UCSD-AML1 (cell line): ENCODE data around the gene SELPLG.

Experiments used
- DNase-seq: peaks from one replicate; lab custom pipeline; 2025; ENCODE audit not compliant: unreplicated experiment; lab: John Stamatoyannopoulos, UW

The SELPLG gene

DNA sequence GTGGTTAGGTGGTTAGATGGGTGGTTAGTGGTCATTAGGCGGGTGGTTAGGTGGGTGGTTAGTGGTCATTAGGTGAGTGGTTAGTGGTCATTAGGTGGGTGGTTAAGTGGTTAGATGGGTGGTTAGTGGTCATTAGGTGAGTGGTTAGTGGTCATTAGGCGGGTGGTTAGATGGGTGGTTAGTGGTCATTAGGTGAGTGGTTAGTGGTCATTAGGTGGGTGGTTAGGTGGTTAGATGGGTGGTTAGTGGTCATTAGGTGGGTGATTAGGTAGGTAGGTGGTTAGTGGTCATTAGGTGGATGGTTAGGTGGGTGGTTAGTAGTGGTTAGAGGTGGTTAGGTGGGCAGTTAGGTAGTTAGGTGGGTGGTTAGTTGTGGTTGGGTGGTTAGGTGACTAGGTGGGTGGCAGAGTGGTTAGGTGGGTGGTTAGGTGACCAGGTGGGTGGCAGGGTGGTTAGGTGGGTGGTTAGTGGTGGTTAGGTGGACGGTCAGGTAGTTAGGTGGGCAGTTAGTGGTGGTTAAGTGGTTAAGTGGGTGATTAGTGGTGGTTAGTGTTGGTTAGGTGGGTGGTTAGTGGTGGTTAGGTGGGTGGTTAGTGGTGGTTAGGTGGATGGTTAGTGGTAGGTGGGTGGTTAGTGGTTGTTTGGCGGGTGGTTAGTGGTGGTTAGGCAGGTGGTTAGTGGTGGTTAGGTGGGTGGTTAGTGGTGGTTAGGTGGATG lies 27.8 kb downstream of the SELPLG start:
- no peak for DNase-seq

DNA sequence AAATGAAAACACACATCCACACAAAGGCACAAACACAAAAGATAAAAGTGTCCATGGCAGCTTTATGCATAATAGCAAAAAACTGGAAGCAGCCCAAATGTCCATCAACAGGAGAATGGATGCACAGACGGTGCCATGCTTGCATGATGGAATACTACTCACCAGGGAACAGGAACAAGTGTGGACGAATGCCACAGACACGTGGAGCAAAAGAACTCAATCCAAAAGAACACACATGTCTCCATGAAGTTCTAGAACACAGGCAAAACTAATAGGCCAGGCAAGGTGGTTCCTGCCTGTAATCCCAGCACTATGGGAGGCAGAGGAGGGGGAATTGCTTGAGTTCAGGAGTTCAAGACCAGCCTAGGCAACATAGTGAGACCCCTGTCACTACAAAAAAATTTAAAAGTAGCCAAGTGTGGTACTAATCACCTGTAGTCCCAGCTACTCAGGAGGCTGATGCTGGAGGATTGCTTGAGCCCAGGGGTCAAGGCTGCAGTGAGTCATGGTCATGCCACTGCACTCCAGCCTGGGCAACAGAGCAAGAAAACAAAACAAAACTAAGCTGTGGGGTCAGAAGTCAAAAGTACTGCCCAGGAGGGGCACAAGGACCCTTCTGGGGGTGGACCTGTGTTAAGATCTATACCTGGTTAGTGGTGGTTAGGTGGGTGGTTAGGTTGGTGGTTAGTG lies 28.5 kb downstream of the SELPLG start:
- no peak for DNase-seq

DNA sequence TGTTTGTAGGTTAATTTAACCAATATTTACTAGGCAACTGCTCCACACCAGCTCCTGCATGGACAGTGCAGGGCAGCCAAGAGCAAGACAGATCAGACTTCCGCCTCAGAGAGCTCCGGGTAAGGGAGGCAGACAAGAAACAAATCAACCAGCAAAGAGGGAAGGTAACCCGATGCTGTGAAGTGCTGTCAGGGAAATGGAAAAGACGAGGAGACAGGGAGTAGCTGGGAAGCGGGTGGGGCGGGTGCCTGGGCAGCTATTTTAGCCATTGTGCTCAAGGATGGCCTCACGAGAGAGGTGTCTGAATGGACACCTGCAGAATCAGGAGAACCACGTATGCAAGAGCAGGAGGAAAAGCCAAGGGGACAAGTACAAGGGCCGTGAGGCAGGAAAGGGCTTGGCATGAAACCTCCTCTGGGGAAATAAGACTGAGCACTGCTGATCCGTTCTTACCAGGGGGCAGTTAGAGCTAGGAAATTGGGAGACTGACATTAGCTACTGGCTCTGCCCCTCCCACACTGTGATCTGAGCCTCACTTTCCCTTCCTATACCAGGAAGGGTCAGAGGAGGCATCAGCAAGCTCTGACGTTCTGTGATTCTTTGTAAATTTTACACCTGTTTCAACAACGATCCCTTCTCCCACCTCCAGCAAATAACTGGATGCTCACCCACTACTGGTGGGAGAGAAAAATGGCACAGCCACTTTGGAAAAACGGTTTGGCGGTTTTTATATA lies 29.3 kb downstream of the SELPLG start:
- no peak for DNase-seq

DNA sequence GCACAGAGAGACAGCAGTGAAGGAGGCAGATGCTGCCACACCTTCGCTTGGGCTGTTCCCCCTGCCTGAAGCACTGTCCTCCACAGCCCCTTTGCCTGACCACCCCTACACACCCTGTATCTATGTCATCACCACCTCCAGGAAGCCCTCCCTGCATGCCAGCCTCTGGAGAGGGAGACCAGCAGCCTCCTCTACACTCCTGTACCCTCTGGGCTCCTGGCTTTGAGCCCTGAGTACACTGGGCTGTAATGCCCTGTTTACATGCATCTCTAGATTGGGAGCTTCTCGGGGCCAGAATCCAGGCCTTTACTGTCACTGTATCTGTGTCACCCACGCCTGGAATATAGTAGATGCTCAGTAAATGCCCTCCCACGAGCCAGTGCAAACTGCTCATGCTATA lies 30.0 kb downstream of the SELPLG start:
- no peak for DNase-seq

DNA sequence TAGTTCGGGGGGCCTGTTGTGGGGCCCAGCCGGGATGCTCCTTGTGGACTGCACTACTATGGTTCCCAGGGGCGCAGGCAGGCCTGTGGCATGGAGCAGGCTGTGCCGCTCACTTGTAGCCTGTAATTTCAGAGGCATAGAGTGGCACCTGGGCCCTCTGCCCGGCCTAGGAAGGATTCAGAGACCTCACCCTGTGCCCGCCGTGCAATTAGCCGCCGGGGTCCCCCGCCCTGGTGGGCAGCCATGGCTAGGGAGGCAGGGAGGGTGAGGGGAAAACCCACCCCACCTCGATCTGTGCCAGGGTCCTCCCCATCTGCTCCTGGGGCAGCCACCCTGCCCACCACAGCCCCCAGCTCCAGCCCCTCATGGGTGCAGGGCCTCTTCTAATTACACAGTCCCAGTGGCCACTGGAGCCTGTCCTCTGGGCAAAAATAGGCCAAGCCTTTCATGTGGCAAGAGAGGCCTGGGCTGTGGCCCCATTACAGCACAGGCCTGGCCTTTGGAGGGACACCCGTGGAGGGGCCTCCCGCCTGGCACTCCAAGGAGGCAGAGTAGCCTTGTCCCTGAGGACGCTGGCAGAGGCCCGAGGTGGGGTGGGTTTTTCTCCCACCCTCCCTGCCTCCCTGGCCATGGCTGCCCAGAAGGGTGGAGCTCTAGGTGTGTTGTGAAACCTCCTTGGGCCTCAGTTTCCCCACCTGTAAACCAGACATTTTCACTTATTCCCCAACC lies 30.6 kb downstream of the SELPLG start:
- no peak for DNase-seq

DNA sequence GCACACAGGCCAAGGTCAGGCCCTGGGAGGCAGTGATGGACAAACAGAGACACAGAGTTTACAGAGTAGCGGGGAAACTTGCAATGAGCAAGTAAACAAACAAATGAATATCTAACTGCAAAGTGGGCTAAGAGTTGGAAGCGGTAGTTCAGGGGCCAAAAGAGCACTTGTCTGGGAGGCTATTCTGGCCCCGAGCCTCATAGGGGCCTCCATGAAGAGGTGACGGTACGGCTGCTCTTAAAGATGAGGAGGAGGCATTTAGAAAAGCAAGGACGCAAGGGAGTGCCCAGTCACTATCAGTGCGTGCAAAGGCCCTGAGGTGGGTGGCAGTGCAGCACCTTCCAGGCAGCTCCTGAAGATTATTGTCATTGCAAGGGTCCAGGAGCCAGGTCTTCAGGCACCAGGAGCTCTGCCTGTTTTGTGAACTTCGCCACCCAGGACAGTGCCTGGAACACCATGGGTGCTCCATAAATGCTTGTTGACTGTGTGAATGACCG lies 31.4 kb downstream of the SELPLG start:
- no peak for DNase-seq

DNA sequence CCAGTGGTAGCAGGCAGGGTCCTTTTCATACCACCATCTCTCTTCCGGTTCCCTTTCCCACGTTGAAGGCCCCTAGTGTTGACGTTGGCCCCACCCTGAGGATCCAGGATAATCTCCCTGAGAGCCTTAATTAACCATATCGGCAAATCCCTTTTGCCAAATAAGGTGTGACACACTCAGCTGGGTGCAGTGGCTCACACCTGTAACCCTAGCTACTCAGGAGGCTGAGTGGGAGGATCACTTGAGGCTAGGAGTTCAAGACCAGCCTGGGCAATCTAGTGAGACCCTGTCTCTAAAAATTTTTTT lies 33.0 kb downstream of the SELPLG start:
- DNase-seq = no peak

DNA sequence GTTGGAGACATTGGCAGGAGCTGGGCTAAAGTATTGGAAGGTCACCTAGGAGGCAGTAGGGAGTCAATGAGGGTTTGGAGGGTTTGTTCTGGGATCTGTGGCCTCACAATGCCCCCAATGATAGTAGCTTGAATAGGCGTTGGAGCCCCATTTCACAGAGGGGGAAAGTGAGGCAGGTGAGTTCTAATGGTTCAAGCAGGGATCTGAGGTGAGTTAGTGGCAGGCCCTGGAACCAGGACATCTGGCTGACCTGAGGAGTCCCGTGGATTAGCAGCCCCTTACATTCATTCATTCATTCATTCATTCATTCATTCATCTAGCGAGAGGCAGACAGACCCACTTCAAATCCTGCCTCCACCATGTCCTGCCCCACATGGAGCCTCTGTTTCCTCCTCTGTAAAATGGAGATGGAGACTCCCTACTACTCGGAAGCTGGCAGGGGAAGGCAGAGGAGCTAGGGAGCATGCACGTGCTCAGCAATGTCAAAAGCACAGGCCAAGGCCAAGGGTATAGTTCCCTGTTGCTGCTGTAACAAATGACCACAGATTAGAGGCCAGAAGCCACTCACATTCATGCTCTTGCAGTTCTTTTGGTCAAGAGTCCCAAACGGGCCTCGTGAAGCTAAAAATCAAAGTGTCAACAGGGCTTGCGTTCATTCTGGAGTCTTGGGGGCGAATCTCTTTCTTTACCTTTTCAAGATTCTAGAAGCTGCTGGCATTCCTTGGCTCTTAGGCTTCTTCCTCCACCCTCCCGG lies 33.6 kb downstream of the SELPLG start:
- no peak for DNase-seq

DNA sequence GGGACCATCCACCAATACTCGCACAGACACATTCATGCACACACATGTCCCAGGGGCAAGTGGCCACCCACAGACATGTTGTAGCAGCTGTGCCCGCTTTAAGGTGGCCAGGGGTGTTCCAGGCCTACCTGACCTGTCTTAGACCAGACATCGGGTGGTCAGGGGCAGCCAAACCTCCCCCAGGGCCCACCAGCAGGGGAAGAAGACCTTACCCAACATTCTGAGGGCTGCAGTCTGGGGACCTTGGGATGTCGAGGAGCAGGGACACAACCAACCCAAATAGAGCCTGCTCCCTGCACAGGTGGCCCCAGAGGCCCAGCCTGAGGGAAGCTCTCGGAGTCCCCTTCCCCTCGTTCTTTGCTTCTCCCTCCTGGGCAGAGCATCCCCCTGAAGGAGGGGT lies 34.2 kb downstream of the SELPLG start:
- DNase-seq = no peak

DNA sequence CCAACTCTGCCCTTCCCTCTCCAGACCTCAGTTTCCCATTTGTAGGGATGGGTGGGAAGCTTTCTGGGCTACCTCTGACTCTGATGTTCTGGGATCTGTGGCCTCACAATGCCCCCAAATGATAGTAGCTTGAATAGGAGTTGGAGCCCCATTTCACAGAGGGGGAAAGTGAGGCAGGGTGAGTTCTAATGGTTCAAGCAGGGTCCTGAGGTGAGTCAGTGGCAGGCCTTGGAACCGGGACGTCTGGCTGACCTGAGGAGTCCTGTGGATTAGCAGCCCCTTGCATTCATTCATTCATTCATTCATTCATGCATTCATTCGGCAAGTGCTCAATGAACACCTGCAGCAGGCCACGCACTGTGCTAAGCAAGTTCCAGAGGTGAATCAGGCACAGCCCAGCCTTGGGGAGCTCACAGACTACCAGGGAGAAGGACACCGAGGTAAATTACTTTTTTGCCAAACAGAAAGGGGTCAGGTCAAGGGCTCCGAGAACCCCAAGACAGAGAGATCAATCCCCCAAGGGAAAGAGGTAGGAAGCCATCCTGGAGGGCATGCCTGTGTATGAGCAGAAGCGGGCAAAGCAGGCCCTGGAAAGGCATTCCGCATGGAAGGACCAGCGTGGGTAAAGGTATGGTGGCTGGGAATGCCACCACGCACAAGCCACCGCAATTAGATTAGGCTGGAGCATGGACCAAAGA lies 35.0 kb downstream of the SELPLG start:
- DNase-seq = no peak

DNA sequence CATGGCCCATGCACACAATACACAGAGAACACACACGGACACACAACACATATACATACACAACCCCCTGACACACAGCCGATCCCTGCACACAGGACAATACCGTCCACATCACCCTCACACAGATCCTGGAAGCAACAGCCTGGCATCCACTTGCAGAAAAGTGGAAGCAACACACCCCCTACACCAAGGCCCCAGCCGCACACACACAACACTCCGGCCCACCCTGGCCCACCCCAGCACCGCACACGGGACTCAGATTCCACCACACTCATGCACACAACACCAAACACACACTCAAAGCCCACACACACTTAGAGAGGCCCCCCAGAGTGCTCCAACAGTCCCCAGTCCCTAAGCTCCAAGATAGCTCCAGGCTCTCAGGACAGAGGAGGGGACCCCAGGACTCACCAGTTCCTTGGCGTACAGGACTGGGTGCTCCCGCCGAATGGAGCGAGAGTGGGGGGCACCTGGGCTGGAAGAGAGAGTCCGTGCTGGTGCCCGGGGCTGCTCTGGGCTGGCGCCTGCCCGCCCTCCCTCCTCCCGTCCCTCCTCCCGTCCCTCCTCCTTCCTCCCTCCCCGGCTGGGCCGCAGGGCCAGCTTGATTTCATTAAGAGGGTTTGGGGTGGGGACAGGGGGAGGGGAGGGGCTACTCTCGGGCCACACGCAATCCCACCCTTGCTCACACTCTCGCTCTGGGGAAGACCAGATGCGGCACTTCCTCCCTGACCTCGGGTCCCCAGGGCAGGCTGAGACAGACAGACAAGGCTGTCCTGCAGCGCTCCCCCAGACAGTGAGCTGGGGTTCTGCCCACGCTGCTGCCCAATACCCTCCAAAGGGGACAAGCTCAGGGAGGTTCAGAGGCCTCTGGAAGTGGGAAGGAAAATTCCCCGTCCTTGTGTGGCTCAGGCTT lies 35.9 kb downstream of the SELPLG start, which contains the start of gene TMEM119:
TMEM119 (minus strand) TSS at position 526 of the 913 bp plus-strand sequence. CDS start 5,701 bp downstream, outside the sequence.
- DNase-seq = no peak

DNA sequence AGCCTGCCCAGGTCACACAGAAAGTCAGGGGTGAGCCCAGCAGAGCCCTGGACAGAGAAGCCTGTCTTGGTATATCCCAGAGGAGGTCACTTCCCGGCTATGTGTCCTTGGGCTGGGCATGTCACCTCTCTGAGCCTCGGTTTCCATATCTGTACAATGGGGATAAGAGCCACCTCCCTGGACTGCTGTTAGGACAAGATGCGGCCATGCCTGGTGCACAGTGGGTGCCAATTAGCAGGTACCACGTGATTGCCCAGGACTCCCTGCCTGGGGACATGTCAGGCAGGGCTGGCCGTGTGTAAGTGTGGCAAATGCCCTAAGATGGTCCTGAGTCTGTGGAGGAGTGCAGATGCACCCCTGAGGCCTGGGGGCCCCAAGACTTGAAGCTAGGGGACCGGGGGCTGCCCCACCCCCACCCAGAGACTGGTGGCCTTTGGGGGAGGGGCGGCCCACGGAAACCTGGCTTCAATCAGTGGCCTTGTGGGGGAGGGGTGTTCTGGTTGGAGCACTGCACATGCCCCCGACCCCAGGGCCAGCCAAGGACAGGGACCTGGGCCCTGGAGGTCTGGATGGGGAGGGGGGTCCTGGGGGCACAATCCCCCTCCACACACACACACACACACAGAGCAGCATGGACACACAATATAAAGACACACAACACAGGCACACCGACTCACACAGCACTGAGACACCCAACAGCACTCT lies 36.7 kb downstream of the SELPLG start:
- no peak for DNase-seq

DNA sequence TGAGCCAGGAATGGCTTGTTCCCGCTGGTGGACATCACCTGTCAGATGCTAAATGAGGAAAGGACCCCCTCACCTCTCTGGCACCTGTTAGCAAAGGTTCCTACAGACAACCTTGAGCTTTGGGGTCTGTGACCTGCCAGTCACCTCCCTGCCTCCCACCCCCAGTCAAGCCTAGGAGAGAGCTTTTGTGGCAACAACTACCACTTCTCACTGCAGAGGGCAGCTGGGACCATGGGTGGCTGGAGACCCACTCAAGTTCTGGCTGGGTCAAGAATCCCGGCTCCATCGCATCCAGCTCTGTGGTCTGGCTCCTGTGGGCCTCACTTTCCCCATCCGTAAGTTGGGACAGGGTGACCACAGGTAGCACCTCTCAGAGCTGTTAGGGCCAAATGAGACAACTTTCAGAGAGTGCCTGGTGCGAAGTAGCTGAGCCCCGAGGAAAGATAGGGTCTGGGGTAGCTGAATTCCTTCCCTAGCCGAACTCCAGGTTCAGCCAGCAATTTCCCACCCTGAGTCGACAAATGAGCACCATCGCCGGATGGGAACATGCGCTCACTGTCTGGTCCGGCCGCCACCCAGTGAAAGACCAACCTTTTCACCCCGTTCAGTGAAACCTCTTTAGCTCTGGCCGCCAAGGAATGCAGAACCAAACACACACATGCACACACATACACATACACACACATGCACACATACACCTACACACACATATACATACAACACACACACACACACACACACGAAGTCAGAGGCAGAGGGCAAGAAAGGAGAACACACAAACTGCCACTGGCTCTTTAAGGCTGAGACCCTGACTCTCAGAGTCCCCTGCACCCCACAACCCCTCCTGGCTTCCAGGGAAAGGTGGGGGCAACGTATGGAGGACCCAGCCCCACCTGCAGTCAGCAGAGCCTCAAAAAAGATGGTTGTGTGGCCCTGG lies 37.7 kb downstream of the SELPLG start:
- no peak for DNase-seq

DNA sequence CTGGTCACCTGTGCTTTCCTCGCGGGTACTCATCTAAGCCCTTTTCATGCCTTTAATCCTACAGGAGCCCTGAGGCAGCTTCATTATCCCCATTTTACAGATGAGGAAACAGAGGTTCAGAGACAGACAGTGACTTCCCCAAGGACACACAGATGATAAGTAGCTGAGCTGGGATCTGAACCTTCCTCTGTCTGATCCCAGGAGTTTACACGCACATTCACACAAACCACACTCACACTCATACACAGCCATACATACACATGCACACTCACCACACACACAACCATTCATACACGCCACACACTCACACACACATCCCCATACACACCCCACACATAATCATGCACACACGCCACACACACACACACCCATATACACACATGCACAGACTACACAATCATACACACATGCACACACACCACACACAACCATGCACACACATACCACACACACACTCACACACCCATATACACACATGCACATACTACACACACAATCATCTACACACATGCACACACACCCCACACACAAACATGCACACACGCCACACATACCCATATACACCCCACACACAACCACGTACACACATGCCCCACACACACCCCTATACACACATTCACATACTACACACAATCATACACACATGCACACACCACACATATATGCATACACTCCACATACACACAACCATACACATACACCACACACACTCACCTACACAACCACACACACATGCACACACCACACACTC lies 38.6 kb downstream of the SELPLG start:
- no peak for DNase-seq

DNA sequence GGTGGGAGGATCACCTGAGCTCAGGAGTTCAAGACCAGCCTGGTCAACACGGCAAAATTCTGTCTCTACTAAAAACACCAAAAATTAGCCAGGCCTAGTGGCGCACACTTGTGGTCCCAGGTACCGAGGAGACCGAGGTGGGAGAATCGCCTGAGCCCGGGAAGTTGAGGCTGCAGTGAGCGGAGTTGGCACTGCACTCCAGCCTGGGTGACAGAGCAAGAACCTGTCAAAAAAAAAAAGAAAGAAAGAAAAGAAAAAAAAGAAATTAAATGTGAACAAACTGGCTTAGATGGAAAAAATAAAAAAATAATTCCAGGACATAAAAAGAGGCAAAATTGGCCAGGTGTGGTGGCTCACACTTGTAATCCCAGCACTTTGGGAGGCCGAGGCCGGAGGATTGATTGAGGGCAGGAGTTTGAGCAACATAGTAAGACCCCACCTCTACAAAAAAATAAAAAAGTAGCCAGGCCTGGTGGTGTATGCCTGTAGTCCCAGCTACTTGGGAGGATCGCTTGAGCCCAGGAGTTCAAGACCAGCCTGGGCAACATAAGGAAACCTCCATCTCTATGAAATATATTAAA lies 39.3 kb downstream of the SELPLG start:
- DNase-seq = no peak
